ENCODE measurements around the gene VAPA.

GRCh38 chr18:9996094-9996493, 82.3 kb downstream of the VAPA start:
- TF ChIP-seq EZH2 (IDR thresholded peaks at IDR 0.05; ENCODE audit: borderline replicate concordance, low read depth, low read length, severe bottlenecking) = no peak
- TF ChIP-seq CTCF (IDR thresholded peaks at IDR 0.05; ENCODE audit: extremely low read depth in 1 of 2, insufficient read depth in 1 of 2, low read depth in 1 of 2, low read length in 2 of 2) = no peak
- no peak for TF ChIP-seq GATA2 (IDR thresholded peaks at IDR 0.05; ENCODE audit: insufficient read depth, insufficient read length, low read depth, low read length)
- TF ChIP-seq POLR2AphosphoS5 (IDR thresholded peaks at IDR 0.05; ENCODE audit: insufficient read depth, low read depth, low read length) = no peak
- TF ChIP-seq MAX (IDR thresholded peaks at IDR 0.05; ENCODE audit: insufficient read depth, insufficient read length) = no peak
- TF ChIP-seq JUN (IDR thresholded peaks at IDR 0.05; ENCODE audit: borderline replicate concordance, insufficient read depth, insufficient read length, low read depth) = no peak
